NK-92 (cell line): Measurements from ENCODE around the gene FAM53B.

ENCODE experiments used
- DNase-seq: peaks from one replicate; lab custom pipeline; 2025; ENCODE audit not compliant: unreplicated experiment; lab: John Stamatoyannopoulos, UW

The FAM53B gene

DNA sequence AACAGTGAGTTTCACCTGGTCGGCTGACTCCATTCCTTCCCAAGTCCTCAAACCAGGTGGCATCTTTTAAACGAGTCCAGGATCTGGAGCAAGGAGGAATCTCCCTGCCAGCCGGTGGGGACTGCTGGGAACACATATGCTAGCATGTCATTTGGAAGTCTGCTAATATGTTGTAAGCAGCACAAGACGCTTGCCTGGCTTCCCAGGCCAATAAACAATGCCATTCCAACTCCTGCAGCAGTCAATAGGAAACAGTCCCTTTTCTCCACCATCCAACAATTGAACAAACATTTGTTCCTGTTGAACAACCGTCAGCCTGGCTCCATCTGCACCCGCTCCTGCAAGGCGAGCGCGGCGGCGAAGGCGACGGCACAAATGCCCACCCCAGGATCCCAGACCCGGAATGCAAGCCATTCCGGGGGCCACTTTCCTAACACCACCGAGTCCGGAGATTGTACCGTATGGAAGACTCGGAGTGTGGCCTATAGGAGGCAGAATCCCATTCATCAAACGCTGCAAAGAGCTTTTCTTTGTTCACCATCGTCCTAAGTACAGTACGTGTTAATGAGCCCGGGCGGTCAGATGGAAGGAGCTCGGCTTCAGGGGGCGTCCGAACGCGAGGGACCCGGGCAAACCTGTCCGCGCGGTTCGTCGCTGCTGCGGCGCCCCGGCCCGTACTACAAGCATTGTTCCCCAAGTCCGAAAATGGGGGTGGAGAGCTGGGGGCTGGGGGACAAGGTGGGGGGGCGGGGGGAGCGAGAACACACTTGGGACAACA is 1.6 kb downstream of the FAM53B start:
- no peak for DNase-seq

DNA sequence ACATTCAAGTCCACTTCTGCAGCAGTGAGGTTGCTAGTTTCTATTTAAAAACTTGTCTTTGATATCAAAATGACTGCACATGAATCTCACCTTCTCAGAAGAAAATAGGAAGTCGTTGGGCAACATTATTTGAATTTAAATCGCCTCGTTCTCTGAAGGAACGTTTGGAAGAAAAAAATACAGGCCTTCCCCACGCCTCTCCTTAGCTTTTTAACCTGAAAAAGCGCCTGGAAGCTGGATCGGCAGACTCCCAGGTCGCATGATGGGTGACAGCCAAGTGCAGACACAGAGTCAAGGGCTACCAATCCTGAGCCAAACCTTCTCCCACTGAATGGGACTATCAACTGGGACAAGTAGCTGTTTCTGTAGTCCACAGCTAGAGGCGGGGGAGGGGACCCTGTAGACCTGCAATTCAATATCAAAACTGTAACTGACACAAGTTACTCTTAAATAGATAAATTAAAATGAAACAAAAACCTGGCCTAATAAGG is 2.2 kb downstream of the FAM53B start:
- no peak for DNase-seq

DNA sequence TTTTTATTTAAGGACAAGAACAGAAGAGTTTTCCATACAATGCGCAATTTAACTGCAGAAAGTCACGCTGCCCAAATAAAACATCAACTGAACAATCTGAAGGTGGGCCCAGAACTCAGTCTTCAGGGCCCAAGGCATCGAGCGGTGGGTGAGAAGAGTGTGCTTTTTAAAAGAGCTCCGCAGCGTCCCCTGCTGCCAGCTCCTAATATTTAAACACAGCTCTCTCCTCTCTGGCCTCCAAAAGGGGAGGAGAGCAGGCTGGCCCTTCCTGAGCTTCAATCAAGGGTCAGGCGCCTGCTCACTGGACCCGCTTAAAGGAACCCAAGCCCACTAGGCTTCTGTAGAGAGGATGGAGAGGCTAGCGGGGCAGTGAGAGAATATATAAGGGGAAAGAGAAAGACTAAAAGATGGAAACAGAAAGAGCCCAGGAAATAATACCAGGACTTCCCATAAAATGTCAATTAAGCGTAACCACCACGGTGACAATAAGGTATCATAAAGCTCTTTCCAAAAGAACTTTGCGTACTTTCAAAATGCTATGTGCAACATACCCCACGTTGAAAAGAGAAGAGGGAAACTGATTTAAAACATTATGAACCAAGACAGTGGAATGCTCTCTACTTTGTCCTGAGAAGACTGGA is 2.8 kb downstream of the FAM53B start:
- DNase-seq: no peak

DNA sequence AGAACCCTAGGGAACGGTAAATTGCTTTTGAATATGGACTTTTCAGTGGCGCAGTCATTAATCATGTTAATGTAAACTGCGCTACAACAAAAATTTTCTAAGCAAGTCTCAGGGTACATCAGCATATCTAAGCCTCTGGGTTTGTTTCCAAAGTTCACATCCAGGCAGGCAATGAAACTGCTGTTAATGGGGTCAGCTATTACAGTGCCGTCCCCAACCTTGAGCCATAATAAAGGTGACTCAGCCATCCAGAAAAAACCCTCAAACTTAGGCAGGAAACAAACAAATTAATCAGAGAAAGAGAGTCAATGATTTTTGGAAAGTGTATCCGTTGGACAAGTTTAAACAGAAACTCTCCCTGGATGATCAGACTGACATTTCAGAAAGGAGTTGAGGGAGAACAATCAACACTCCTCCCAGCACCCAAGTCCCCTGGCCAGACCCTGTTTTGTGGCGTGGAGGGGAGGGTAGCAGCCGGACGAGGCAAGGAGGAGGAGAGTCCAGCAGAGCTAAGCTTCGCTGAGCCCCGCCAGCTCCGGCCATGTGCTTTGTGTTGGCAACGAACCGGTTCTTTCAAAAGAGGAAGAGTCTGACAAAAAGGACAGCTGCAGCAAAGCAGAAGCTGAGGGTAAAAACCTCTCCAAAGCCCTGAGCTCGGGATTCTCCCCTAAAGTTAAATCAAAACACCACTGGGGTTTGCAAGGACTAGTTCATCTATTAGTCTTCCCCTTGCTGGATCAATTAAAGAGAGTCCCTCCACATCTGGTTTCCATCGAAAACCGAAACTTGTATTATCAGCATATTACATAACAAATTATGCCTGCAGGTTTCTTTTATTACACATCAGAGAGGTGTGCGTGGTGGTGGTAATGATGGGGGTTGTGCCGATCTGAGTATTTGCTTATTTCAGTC is 3.6 kb downstream of the FAM53B start:
- DNase-seq: no peak

DNA sequence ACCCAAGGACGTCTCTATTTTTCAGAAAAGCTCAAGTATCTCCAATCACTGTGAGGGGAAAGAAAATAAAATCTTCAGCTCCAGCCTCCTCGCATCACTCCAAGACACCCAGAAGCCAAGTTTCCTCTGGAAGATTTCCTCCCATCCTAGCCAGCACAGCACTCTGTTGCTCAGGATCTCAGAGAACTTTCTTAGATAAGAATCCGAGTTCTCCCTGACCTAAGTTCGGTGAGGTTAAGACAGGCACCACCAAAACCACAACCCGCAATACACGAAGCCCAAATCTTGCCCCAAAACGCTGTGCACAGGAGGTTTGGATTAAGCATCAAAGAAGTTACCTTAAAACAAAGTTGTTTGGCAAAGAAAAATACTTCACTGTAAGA is 4.2 kb downstream of the FAM53B start:
- DNase-seq: no peak

DNA sequence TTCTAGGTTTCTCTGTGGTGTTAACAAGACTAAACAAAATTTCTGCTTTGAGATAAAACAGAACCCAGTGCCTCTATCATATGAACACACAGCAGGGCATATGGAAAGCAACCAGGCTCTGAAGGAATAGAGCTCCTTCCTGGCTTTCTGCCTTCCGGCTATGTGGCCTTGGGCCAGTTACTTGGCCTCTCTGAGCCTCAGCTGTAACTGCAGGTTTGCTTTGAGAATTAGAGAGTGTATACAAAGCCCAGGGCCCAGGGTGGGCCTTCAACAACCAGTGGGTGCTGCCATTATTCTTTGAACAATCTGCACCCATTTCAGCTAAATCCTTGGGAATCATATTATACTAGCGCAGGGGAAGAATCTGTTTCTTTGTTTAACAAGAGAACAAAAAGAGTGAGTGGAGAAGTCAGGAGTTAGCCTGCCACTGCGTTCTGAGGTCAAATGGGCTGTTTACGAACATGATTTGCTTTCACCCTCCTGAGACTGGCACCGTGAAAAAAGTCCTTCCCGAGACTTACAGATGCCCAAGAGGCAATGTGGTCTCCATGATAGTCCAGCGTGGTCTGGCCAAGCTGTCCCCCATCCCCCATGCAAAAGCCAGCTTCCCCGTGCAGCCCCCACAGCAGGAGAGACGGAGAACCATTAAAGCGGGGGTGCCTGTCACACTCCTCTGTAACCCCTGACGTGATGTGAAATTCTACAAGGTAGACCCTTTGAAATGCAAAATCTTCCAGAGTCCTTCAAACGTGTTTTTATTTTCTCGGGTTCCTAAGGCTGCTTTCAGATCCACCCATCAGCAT is 4.9 kb downstream of the FAM53B start:
- DNase-seq: no peak

DNA sequence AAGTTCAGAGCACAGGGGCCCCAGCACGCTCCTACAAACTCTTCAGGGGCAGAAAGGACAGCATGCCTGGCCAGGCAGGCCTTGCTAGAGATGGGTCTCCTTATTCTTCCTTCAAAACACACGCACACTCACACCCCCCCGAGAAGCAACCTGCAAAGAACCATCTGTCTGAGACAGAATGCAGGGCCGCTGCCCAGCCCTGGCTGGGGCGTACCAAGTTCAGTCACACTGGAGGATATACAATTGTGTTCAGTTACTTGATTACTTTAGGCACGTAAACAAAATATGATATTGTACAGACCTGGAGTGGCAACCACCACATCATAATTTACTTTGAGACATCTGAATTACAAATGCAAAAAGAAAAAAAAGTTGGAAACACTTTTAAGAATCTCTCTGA is 5.7 kb downstream of the FAM53B start:
- no peak for DNase-seq

DNA sequence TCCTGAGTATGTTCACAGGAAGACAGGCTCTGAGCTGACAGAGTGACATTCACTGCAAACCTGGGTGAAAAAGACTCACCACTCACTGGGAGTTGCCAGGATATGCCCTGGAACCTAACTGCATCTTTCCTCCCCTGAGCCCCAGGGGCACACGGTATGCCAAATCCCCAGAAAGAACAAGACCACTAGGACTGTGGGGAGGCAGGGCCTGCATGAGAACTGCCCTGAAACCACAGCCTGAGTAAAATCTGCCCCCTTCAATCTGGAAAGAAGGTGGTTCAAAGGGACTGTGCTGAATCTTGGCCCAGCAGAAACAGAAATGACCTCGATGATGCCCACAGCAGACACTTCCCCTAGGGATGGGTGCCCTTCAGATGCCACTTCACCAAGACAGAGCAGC is 6.5 kb downstream of the FAM53B start:
- no peak for DNase-seq

DNA sequence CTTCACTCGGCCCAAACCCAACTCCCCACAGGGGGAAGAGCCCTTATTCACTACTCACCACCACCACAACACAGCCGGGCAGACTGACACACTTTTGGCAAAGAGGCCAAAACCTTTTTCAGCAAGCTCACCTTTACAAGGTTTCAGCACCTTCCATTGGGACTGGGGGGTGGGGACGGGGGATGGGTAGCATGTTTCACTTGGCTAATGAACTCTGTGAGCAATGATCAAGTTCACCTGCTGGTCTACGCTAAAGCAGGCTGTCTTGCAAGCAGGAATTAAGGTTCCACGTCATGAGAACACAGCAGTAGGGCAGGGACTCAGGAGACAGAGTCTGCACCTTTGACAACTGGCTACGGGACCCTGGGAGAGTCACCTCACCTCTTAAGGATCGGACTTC is 7.0 kb downstream of the FAM53B start:
- no peak for DNase-seq

DNA sequence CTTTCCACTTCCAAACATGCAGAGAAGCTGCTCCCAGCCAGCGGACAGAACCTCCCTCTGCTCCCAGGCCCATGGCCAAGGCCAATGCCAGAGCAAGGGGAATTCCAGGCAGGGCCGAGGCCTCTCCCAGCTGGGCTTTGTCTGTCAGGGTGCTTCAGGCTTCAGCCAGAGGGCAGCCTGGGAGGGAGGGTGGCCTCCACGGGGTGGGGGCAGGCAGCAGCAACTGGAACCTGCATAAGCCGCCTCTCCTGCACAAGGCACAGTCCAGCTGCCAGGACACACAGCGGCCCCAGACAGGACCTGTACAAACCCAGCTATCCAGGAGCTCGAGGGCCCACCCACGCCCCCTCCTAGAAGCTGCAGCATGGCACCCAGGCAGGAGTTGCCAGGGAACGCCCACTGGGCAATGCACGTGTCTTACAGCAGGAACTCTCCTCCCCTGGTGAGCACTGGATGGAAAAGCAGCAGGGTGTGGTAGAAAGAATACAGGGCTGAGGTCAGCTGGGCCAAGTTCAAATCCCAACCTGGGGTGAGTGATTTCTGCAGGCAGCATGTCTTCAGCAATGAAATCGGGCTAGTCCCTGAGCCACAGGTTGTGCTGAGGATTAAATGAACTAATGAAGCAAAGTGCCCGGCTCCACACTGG is 7.6 kb downstream of the FAM53B start:
- DNase-seq: no peak

DNA sequence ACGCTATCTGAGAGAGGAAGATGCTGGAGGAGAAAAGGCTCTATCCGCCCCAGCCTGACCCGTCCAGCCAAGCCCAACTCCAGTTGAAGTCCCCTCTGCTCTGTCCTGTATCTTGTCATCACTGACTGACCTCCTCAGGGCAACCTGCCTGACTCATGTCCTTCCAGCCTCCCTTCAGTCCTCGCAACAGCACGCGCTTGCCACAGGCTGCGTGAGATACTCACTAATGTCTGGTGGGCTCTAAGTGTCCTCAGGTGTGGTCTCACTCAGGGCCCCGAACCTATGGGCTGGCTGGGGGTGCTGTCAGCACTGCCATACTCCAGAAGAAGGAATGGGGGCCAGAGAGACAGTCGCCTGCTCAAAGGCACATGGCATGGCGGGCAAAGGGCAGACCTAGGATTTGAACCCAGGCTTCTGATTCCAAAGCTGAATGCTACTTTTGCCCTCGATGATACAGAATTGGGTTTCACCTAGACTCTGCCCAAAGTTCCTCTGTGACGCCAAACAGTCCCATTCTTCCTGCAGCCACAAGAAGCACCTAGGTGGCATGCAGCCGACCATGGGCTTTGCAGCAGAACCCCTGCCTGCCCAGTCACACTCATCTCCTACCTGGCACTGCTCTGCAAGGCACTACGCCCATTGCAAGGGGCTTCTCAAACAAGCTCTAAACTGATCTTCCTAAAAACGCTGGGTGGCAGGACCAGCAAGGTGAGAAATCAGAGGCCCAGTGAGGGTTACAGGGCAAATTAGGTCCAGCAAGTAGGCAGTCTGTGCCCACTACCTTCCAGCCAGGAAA is 8.5 kb downstream of the FAM53B start:
- DNase-seq: no peak

DNA sequence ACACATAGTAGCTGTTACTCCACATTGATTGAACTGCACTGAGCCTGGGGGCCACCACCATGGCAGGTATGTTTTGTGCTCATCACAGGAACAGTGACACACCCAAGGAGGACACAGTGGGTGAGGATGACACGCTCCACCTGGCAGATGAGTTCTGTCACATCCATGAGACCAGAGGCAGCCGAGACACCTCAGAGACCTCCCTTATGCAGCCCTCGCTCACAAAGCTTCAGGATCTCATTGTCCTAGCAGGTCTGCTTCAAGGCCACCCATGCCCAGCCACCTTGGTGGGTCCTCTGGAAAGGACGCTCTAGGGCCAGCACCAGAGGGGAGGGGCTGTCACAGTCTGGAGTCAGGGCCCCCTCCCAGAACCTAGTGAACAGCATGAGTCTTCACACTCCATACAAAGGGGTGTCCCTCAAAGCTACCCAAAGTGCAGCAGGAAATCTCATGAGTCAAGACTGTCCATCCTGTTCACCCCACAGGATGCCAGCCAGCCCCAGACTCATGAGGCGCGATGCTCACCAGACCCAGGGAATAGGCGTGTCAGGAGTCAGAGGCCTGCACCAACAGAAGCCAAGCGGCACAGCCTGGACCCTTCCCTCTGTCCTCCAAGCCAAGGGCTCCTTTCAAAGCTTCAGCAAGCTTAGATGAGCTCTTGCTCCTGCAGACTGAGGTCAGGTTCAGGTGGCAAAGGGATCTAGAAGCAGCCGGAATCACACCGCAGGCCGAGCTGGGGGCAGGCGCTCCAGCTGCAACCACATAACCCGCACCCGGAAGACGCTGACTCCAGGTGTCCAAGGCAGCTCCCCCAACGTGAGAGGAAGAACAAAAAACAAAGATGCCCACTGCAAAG is 9.6 kb downstream of the FAM53B start:
- no peak for DNase-seq

DNA sequence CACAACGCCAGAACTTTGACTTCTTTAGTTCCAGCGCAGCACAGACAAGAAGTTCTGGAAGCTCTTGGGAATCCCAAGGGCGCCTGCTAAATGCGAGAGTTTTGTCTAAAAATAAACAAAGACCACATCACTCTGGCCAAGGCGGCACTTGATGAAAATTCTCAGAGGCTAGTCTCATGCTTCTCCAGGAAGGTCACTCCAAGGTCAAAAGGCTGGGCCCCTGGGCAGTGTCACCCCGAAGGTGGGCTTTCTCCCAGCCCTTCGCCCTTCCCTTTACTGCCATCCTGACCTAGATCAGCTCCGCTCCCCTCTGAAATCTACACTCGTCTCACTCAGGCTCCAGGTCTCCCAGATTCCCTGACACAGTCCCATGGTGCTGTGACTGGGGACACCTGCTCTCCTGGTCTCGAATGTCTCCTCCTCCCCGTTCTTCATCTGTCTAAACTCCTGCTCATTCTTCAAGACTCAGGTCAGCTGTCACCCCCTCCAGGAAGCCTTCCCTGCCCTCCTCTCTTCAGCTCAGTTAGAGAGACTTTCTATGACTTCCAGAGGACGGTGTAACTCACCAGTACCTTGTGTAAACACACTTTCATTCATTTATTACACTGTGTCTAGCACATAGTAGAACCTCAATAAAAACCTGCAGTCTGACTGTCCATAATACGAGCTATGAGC is 10.5 kb downstream of the FAM53B start:
- no peak for DNase-seq

DNA sequence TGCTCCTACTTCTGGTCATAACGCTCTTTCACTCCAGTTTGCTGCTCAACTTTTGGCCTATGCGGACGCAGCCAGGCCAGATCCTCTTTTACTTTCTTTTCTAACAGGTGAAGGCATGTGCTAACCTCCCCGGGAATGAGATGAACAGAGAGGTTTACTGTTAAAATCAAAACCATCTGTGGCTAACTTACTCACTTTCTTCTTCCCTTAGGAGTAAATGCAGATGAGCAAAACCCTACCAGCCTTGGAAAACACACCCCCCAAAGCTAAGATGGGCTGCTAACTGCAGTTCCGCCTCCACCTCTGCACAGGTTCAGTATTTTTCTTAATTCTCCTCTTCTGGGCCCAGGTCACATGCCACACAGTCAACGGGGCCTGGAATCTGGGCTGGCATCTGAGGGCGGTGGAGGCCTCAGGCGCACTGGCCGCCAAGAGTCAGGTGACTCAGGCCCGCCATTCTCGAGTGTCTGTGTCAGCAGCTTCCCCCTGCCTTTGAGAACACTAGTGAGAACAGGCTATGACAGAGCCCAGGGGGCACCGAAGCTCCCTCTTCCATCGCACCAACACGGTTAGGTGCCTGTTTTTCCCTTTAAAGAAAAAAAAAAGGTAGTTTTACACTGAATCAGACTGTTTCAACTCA is 11.1 kb downstream of the FAM53B start:
- DNase-seq: no peak

DNA sequence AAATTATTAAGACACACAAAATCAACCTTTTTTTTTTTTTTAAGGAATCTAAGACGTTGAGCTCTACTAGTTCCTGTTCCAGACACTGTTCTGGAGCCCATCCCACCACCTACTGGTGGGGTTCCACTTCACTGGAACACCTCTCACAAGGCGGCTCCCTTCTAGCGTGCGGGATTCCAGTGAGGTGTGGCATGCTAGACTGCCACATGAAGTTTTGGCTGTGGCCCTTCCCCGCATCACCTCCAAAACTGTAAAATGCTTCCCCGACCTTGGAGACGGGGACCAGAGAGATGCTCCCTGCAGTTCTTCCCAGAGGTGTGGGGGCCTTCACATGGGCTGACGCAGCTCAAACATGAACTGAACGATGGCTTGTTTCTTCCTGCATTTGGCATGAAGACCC is 12.6 kb downstream of the FAM53B start:
- no peak for DNase-seq

DNA sequence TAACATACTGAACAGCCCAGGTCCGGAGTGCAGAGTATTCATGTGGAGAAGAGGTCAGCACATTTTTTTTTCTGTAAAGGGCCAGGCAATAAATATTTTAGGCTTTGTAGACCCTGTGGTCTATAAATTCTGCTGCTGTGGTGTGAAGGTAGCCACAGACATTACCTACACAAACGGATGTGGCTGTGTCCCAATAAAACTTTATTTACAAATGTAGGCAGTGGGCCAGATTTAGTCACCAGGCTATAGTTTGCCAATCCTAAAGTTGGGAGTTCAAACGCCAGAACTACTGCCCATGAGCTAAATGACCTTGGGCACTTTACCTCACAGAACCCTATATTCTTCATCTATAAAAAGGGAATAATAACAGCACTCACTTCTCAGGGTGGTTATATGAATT is 13.4 kb downstream of the FAM53B start:
- DNase-seq: no peak

DNA sequence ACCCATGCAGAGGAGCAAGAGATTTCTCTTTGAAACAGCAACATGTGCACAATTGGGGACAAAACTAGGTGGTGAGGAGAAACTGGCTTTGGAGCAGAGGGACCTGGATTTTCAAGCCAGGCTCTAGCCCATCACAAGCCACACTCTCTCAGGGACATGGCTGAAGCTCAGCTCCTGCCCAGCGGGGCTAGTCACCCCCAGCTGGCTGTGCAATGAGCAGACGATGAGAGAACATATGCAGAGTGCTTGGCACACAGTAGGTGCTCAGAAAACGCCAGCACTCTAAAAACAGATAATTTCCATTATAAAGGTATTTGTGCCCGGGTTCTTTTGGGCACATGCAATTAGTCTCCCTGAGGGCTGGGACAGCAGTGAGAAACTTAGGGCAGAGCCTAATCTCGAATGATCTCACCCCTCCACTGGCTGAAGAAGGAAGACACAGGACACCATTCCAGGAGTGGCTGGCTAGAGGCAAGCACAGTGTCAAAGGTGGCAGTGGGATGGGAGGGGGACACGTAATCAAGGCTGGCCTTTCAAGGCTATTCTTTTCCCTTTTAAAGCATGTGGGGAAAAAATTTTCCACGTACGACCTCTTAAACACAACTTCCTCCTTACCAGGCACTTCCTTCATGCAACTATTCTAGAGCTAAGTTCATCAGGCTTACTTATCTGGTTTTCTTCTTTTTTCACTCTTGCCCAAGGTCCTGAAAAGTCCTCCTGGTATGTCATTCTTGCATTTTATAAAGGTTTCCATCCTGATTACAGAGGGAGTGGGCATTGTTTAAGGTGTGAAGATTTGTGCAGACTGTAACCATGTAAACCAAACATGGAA is 15.1 kb downstream of the FAM53B start:
- no peak for DNase-seq
